ENCODE results near the gene CIBAR2. TPM values are rescaled to one million over a fixed set of nuclear protein-coding genes. Genes with fewer than 3 reads are reported as not detected.

CIBAR2 gene
- total and polyA plus RNA-seq, 9 of the 15 experiments (the other 6 are each of a cell fraction or from before 2014, with no cell fraction given), result not detected

- TF ChIP-seq ZBTB5 (IDR thresholded peaks at IDR 0.05) (0 out of 2 replicates have a peak, but pooled peaks have one; percentile 27), MCM5 (IDR thresholded peaks at IDR 0.05; ENCODE audit: low read depth) (no peak), TAF7 (tag; IDR thresholded peaks at IDR 0.05) (no peak)
Observed at GRCh38 chr16:85150331-85150940, 38.2 kb upstream of the CIBAR2 start (continued).

- Histone ChIP-seq H3K4me3 (no peak overlapping the region), H3K27me3 (ENCODE audit: control insufficient read depth in 2 of 2, insufficient read depth in 2 of 2, low read length in 2 of 2) (peaks cover 28 to 65% of the 10 kb centered on the region in 2 experiments), H3K9me3 (replicated peaks; ENCODE audit: control insufficient read depth, insufficient read depth, low read depth, low read length) (no peaks in the 10 kb centered on the region), H3K36me3 (ENCODE audit: control insufficient read depth, insufficient read depth, low read length) (no peaks in the 10 kb centered on the region), H3K27ac (ENCODE audit: extremely low read depth, low read depth, low read length) (no peak overlapping the region), H3K9ac (ENCODE audit: insufficient read depth in 1 of 2, low read depth in 2 of 2, low read length in 2 of 2) (no peak overlapping the region; a peak in 1 of 4 replicates), H3K4me1 (replicated peaks in 1 of 2; ENCODE audit: control insufficient read depth in 2 of 2, insufficient read depth in 2 of 2, low read length in 2 of 2) (peaks cover 17 to 38% of the 10 kb centered on the region in 2 experiments; a peak in 4 of 5 replicates), H3K79me2 (ENCODE audit: control insufficient read depth, insufficient read depth, low read length) (no peaks in the 10 kb centered on the region), H2AFZ (ENCODE audit: low read depth, low read length) (no peak overlapping the region), H4K20me1 (replicated peaks; ENCODE audit: control insufficient read depth, insufficient read depth, low read length) (peaks cover 34% of the 10 kb centered on the region), H3K9me1 (ENCODE audit: control insufficient read depth, insufficient read depth, low read length) (no peaks in the 10 kb centered on the region), H3K4me2 (ENCODE audit: insufficient read depth, low read length) (no peak overlapping the region)
- BruUV-seq (replicated peaks), result no TSS peak
- no peak for ATAC-seq
- in situ Hi-C loops (cut with MboI) (no loop called here), intact Hi-C loops (cut with micrococcal nuclease) (no loop called here)
- POLR2A ChIA-PET, result interaction anchor here (0.5 to 1.5 kb wide), 5 partner anchors 8 to 167 kb away, joined by 3 to 6 read pairs (median 4); no protein-coding TSS in a partner anchor
- FAIRE-seq, result no peak
- TF ChIP-seq ZNF263 (CRISPR knock-in tag; IDR thresholded peaks at IDR 0.05; ENCODE audit: borderline replicate concordance), result peak; percentile 82; the same call in 1 of the 2 replicates
- TF ChIP-seq SOX6 (IDR thresholded peaks at IDR 0.05), result no peak
- WGBS (ENCODE audit: insufficient coverage, low coverage, missing lambda C conversion rate), result 9% methylated on average over 14 of the region's 14 CpGs
- CTCF ChIA-PET (ENCODE audit: low intra/inter-chr PET ratio), result no interaction called here
- no peak for DNase-seq (ENCODE audit: extremely low read depth in 1 of 4, low spot score in 3 of 4)
Observed at GRCh38 chr16:85149776-85150175, 37.5 kb upstream of the CIBAR2 start.

Measured in K562 (cell line).